NCI-H526 (cell line): ENCODE results near the gene PDGFRB.
"Not testable (repeated sequence)": the region's sequence is repeated elsewhere in the genome, so short reads cannot be mapped to it uniquely, and the experiment has no call there.

ENCODE experiments used
- DNase-seq, 2 experiments: peaks; one replicate each; lab custom pipeline; 2025; lab: John Stamatoyannopoulos, UW

The PDGFRB gene

GRCh38 chr5:150114102-150114641 lies 41.5 kb downstream of the PDGFRB start:
- DNase-seq: no peak

GRCh38 chr5:150113047-150113744 lies 42.4 kb downstream of the PDGFRB start:
- DNase-seq: no peak

- DNase-seq: no peak
Measured at GRCh38 chr5:150112201-150113046, 43.2 kb downstream of the PDGFRB start.

GRCh38 chr5:150111122-150111521 lies 44.5 kb downstream of the PDGFRB start:
- DNase-seq: no peak

GRCh38 chr5:150109921-150110320 lies 45.7 kb downstream of the PDGFRB start:
- DNase-seq: no peak

- no peak for DNase-seq
Measured at GRCh38 chr5:150108711-150109514, 46.7 kb downstream of the PDGFRB start.

GRCh38 chr5:150107909-150108447 lies 47.7 kb downstream of the PDGFRB start:
- no peak for DNase-seq

GRCh38 chr5:150106674-150107426 lies 48.8 kb downstream of the PDGFRB start:
- no peak for DNase-seq

GRCh38 chr5:150105928-150106615 lies 49.6 kb downstream of the PDGFRB start:
- DNase-seq: no peak

- DNase-seq: no peak
Measured at GRCh38 chr5:150104550-150104870, 51.1 kb downstream of the PDGFRB start.

- no peak for DNase-seq
Measured at GRCh38 chr5:150103678-150104549, 51.7 kb downstream of the PDGFRB start.

GRCh38 chr5:150101023-150101422 lies 54.6 kb downstream of the PDGFRB start:
- no peak for DNase-seq

- DNase-seq: no peak
Measured at GRCh38 chr5:150097152-150097551, 58.5 kb downstream of the PDGFRB start.

GRCh38 chr5:150092159-150092787 lies 63.4 kb downstream of the PDGFRB start:
- no peak for DNase-seq

- no peak for DNase-seq
Measured at GRCh38 chr5:150085950-150086715, 69.5 kb downstream of the PDGFRB start, which contains the start of gene CSF1R. TSS of gene CSF1R (minus strand) at chr5:150086554. CDS start at chr5:150086427, 127 bp downstream.

GRCh38 chr5:150085191-150085912 lies 70.3 kb downstream of the PDGFRB start:
- DNase-seq: no peak

GRCh38 chr5:150084754-150085153 lies 70.9 kb downstream of the PDGFRB start:
- DNase-seq: not testable (repeated sequence)

GRCh38 chr5:150082889-150083288 lies 72.8 kb downstream of the PDGFRB start:
- no peak for DNase-seq
